BLaER1 treated with 17β-estradiol and CSF1 and Interleukin-3, amounts not matched to agents 10 nM and 100 nM (cell line): Measurements from ENCODE around the gene SLFN12.

Experiments used
- H3K27ac ChIP-seq, 11 experiments: shearing (Covaris generic); formaldehyde crosslinking; 2 replicates each; pipeline ENCODE4 v1.8.1; 2022
- H3K27me3 ChIP-seq, 11 experiments: shearing (Covaris generic); formaldehyde crosslinking; 2 replicates each; pipeline ENCODE4 v1.8.1; 2022
- H3K36me3 ChIP-seq, 11 experiments: shearing (Covaris generic); formaldehyde crosslinking; 2 replicates each; pipeline ENCODE4 v1.8.1; 2022
- H3K4me1 ChIP-seq, 10 experiments: shearing (Covaris generic); formaldehyde crosslinking; 2 replicates each; pipeline ENCODE4 v1.8.1; 2022
- H3K4me2 ChIP-seq, 11 experiments: shearing (Covaris generic); formaldehyde crosslinking; 2 replicates each; pipeline ENCODE4 v1.8.1; 2022
- H3K4me3 ChIP-seq, 10 experiments: shearing (Covaris generic); formaldehyde crosslinking; 2 replicates each; pipeline ENCODE4 v1.8.1; 2022
- H3K9ac ChIP-seq, 11 experiments: shearing (Covaris generic); formaldehyde crosslinking; 2 replicates each; pipeline ENCODE4 v1.8.1; 2022
- H3K9me3 ChIP-seq, 11 experiments: shearing (Covaris generic); formaldehyde crosslinking; replicated peaks in 1 of 11; 2 replicates each; pipeline ENCODE4 v1.8.1; 2022
- H4K20me1 ChIP-seq, 11 experiments: shearing (Covaris generic); formaldehyde crosslinking; 2 replicates each; pipeline ENCODE4 v1.8.1; 2022
- Cebpa-rat ChIP-seq, 11 experiments: shearing (Covaris generic); IDR thresholded peaks; 2 replicates each; pipeline ENCODE4 v1.8.1; 2022

The SLFN12 gene

GRCh38 chr17:35372846-35373533, 59.3 kb downstream of the SLFN12 start:
- H3K4me1 ChIP-seq, result peaks cover 27 to 79% (median 53%) of the 10 kb centered on the region in 10 experiments
- peaks cover 13 to 37% (median 29%) of the 10 kb centered on the region in 11 experiments for H3K36me3 ChIP-seq
- peak overlapping the region; percentile 82 to 98 (median 92) for H3K4me2 ChIP-seq
- peaks cover 10 to 47% (median 16%) of the 10 kb centered on the region in 11 experiments; a peak in 17 of 22 replicates for H4K20me1 ChIP-seq
- no peaks in the 10 kb centered on the region for H3K27me3 ChIP-seq
- peak overlapping the region; percentile 90 to 99 (median 94) for H3K27ac ChIP-seq
- peak overlapping the region; percentile 68 to 89 (median 82) for H3K4me3 ChIP-seq
- no peak for TF ChIP-seq Cebpa-rat (IDR thresholded peaks at IDR 0.05)
- H3K9ac ChIP-seq, result peak overlapping the region; percentile 87 to 99 (median 93)
- H3K9me3 ChIP-seq, result peaks cover 4 to 33% (median 30%) of the 10 kb centered on the region in 11 experiments; a peak in 21 of 22 replicates

DNA sequence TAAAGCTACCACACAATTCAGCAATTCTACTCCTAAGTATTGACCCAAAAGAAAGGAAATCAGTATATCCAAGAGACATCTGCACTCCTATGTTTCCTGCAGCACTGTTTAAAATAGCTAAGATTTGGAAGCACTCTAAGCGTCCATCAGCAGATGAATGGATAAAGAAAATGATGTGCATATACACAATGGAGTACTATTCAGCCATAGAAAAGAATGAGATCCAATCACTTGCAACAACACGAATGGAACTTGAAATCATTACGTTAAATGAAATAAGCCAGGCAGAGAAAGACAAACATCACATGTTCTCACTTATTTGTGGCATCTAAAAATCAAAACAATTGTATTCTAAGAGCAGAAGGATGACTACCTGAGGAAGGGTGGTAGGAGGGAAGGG, 60.4 kb downstream of the SLFN12 start:
- H4K20me1 ChIP-seq, result peaks cover 20 to 58% (median 26%) of the 10 kb centered on the region in 11 experiments
- no peaks in the 10 kb centered on the region for H3K27me3 ChIP-seq
- peaks cover 4 to 33% (median 30%) of the 10 kb centered on the region in 11 experiments; a peak in 21 of 22 replicates for H3K9me3 ChIP-seq
- peaks cover 33 to 79% (median 57%) of the 10 kb centered on the region in 10 experiments for H3K4me1 ChIP-seq
- H3K4me3 ChIP-seq, result peak overlapping the region; percentile 68 to 89 (median 82)
- H3K27ac ChIP-seq, result peak overlapping the region in 9 of 11 experiments; percentile 90 to 99 (median 95); a peak in 14 of 22 replicates
- H3K36me3 ChIP-seq, result peaks cover 21 to 47% (median 39%) of the 10 kb centered on the region in 11 experiments
- no peak for TF ChIP-seq Cebpa-rat (IDR thresholded peaks at IDR 0.05)
- H3K9ac ChIP-seq, result peak overlapping the region; percentile 87 to 99 (median 93); a peak in 19 of 22 replicates
- H3K4me2 ChIP-seq, result peak overlapping the region; percentile 65 to 88 (median 75)

DNA sequence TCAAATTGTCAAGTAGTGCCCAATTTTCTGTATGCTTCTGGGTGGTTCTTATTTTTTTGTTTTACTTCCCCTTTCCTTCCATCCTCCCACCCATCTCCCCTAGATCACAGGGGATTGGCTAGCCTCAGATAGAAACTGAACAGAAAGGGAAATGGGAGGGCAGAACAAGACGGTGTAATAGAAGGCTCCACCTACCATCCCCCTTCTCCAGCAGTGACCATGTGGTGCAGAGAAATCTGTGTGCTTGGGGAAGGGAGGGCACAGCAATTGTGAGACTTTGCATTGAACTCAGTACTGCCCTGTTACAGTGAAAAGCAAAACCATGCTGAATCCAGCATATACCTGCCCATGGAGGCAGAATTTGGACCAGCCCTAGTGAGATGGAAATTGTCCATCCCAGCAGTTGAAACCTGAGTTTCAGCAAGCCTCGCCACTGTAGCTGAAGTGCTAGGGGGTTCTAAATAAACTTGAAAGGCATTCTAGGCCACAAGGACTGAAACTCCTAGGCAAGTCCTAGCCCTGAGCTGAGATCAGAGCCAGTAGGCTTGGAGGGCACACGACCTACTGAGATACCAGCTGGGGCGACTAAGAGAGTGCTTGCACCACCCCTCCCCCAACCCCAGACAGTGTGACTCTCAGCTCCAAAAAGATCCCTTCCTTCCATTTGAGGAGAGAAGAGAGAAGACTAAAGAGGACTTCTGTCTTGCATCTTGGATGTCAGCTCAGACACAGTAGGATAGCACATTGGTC, 64.0 kb downstream of the SLFN12 start:
- H3K9me3 ChIP-seq, result peaks cover 4 to 33% (median 30%) of the 10 kb centered on the region in 11 experiments; a peak in 21 of 22 replicates
- peak overlapping the region in 10 of 11 experiments; percentile 18 to 74 (median 64); a peak in 20 of 22 replicates for H3K27ac ChIP-seq
- H3K9ac ChIP-seq, result peak overlapping the region; percentile 1 to 65 (median 44); a peak in 14 of 22 replicates
- H4K20me1 ChIP-seq, result peaks cover 45 to 94% (median 59%) of the 10 kb centered on the region in 11 experiments
- TF ChIP-seq Cebpa-rat (IDR thresholded peaks at IDR 0.05), result no peak
- no peaks in the 10 kb centered on the region for H3K27me3 ChIP-seq
- peaks cover 28 to 89% (median 51%) of the 10 kb centered on the region in 10 experiments for H3K4me1 ChIP-seq
- H3K36me3 ChIP-seq, result peaks cover 44 to 83% (median 72%) of the 10 kb centered on the region in 11 experiments
- peak overlapping the region in 6 of 10 experiments; percentile 14 to 54 (median 28); a peak in 11 of 20 replicates for H3K4me3 ChIP-seq
- peak overlapping the region; percentile 67 to 91 (median 82) for H3K4me2 ChIP-seq

DNA sequence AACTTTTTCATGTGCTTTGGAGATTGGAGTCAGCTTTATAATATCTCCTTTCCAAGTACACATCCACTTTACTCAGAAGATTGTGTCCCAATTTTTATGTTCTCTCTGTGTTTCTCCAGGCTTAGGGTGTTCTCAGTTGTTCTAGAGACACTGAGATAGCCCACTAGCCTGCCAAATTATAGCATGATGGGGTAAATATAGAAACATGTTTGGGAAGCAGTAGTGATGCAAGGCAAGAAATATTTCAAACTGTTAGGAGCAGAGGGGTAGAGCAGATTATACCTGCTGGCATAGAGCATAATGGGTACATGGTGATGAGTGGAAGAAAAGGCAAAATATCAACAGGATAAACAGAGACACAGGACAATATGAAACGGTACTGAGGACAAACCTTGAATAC, 71.3 kb downstream of the SLFN12 start:
- no peak overlapping the region for H3K27ac ChIP-seq
- no peaks in the 10 kb centered on the region for H3K27me3 ChIP-seq
- H4K20me1 ChIP-seq, result peaks cover 67 to 93% (median 85%) of the 10 kb centered on the region in 11 experiments; a peak in 20 of 22 replicates
- H3K4me1 ChIP-seq, result peaks cover 5 to 56% (median 22%) of the 10 kb centered on the region in 10 experiments; a peak in 19 of 20 replicates
- no peak overlapping the region for H3K4me3 ChIP-seq
- peak overlapping the region in 5 of 11 experiments; percentile 4 to 52 (median 38); a peak in 6 of 22 replicates for H3K4me2 ChIP-seq
- no peak for TF ChIP-seq Cebpa-rat (IDR thresholded peaks at IDR 0.05)
- H3K36me3 ChIP-seq, result peaks cover 80 to 96% (median 92%) of the 10 kb centered on the region in 11 experiments
- H3K9me3 ChIP-seq, result no peaks in the 10 kb centered on the region
- no peak overlapping the region for H3K9ac ChIP-seq
